GM18526 (cell line): Measurements from ENCODE around the gene VAC14.

Experiments
- POLR2A ChIP-seq: IDR thresholded peaks from 3 replicates; pipeline ENCODE4 v1.6.1; 2011; ENCODE audit not compliant: insufficient read length; ENCODE audit errors: extremely low read depth

The VAC14 gene

GRCh38 chr16:70681382-70682238 is 119.3 kb downstream of the VAC14 start:
- TF ChIP-seq POLR2A = no peak

GRCh38 chr16:70680495-70681381 is 120.2 kb downstream of the VAC14 start:
- no peak for TF ChIP-seq POLR2A

GRCh38 chr16:70679671-70680494 is 121.1 kb downstream of the VAC14 start:
- no peak for TF ChIP-seq POLR2A

- TF ChIP-seq POLR2A = no peak
These were observed 121.9 kb downstream of the VAC14 start for GRCh38 chr16:70678898-70679670.

- TF ChIP-seq POLR2A = no peak
These were observed 122.6 kb downstream of the VAC14 start for GRCh38 chr16:70678121-70678897.

- no peak for TF ChIP-seq POLR2A
These were observed 123.3 kb downstream of the VAC14 start for GRCh38 chr16:70677499-70678120.

GRCh38 chr16:70676675-70677498 is 124.1 kb downstream of the VAC14 start:
- TF ChIP-seq POLR2A = no peak

GRCh38 chr16:70675851-70676513 is 125.0 kb downstream of the VAC14 start:
- no peak for TF ChIP-seq POLR2A

- TF ChIP-seq POLR2A = no peak
These were observed 126.5 kb downstream of the VAC14 start for GRCh38 chr16:70674221-70675014.

- no peak for TF ChIP-seq POLR2A
These were observed 130.8 kb downstream of the VAC14 start for GRCh38 chr16:70670175-70670574.
